HL-60/S4 (cell line): ENCODE measurements around the gene CNTN1.

ENCODE experiments used
- in situ Hi-C: fragments of 300-500 bp; cut with MboI; formaldehyde crosslinking; loops from 2 replicates; pipeline ENCODE4 v1.14.3; 2022; ENCODE audit warnings: low sequenced_read_pairs

Gene CNTN1

DNA sequence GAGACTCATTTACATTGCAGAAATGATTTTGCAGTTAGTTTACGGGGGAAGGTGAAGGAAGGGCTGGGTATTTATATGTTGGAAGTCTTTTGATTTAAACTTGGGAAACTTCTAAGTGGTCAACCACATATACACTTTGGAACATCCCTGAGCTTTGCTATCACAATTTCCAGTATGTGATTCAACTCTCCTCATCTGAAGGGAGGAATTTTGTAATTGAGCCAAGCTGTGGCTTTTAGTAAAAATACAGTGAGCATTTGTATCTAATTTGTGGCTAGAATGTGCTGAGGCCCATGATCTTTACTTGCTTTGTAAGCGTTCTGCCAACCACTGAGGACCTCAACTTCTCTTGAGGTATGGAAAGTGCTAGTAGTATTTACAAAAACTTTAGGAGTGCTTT, 260.8 kb downstream of the CNTN1 start:
- in situ Hi-C loops, result no loop called here

DNA sequence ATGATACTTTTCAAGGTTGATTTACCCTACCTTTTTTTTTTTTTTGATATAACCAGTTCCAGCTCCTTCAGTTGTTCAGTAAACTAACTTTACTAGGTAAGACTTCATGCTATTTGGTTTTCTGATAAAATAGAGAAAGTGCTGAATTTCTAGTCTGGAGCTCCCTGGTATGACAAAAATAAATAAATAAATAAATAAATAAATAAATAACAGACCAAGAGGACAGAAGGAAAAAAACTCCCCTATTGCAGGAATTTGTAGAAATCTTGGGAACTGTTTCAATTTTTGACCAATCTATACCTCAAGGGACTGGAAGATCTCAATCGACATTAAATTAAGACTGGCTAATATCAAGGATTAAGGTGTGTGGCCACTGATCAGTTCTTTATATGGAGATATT, 265.2 kb downstream of the CNTN1 start:
- in situ Hi-C loops, result no loop called here

- in situ Hi-C loops, result no loop called here
Measured at GRCh38 chr12:40959041-40959440, 266.8 kb downstream of the CNTN1 start.

- in situ Hi-C loops, result no loop called here
Measured at GRCh38 chr12:40963751-40964150, 271.5 kb downstream of the CNTN1 start.

DNA sequence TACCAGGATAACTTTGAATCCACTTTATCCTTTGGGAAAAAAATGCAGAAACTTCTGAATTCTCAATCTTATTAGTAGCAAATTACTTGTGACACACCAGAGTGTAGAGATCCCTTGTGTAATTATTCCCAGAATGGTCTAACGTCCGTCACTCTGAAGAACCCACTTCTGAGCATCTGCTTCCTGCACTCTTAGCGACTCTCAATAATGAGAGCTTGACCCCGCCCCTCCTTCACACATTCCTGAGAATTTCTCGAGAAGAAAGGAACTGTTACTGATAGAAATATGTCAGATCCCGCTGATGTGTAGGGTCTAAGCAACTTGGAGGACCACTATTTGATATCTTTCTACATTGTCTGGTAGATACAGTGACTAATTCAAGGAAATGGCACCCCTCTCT, 277.6 kb downstream of the CNTN1 start:
- in situ Hi-C loops, result no loop called here

DNA sequence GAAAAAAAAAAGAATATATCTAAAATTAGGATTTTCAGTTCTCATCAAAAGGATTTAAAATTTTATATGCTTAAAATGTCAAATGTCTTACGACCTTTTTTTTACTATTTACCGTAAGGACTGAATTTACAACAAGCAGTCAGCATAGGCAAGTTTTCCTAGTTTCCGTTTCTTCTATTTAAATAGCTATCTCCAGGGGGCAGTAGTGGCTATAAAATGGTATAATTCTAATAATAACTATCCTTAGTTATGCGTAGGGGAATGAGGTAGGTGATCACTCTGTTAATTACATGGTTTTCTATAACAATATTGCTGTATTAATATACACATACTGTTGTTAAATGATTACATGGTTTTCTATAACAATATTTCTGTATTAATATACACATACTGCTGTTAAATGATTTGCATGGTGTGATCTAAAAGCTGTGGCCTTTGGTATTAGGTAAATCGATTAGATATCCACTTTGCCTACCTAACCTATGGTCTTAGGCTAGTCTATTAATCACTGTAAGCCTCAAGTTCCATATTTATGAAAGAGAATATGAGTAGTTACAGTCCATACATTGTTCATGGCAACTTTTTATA, 278.2 kb downstream of the CNTN1 start:
- in situ Hi-C loops, result no loop called here

DNA sequence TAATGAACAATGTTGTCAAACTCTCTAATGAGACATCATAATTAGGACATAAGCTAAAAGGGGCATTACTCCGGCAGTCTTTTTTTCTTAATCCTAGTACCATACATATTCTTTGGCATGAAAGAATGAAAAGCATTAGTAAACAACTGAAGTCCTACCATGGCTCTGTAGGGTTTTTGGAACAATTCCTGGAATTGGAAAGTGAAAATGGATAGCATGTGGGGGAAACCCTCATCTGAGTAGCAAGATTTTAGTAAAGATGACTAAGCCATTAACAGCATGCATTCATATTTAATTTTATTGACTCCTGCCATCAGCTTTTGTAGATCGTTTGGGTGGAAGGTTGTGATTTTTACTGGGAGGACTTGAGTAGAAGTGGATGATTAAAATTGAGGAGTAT, 279.7 kb downstream of the CNTN1 start:
- in situ Hi-C loops, result no loop called here

DNA sequence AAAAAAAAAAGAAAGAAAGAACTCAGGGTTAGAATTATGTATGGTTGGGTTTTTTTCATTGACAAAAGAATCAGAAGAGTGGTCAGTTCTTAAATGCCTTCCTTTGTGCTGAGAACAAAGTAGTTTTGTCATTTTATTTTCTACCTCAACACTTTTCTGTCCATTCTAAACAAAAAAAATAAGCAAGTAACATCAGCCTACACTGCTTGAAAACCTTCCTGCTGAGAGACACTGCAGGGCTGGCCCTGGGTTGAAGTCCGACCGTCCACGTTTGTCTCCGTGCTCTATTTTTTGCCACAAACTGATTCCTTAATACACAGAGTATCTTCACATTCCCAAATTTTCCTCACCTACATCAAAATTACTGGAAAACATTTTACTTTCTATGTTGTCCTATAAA, 284.3 kb downstream of the CNTN1 start:
- in situ Hi-C loops, result no loop called here

DNA sequence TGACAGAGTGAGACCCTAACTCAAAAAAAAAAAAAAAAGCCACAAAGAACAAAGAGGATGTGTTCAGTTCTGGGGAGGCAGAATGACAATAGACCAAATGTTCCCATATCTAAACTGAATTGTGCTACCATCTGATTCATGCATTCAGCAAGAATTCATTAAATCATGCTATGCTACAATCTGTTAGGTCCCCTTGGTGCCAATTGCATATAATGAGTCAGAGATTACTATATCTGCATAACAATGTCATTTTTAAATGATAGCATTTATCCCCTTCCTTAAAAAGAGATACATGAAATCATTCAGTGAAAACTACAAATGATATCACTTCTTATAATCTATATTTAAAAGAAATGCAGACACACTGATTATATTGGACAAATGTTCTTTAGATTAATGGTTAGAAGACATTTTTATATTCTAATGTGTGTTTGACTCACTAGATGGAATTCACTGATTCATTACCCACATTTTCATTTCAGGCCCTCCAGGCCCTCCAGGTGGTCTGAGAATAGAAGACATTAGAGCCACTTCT, 288.3 kb downstream of the CNTN1 start:
- in situ Hi-C loops, result no loop called here

DNA sequence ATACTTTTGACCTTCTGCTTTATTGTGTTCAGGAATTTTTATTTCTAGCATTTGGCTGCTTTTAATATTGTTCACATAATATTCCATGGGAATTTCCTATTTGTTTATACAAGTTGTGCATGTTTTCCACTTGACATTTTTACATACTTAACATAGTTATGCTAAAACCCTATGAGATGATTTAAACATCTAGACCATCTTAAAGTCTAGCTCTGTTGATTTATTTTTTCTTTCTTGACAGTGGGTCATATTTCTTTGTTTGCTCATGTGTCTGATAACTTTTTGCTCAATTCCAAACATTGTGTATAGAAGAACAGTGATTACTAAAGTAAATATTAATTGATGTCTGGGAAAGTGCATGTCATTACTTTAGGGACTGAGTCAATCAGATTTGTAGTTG, 293.8 kb downstream of the CNTN1 start:
- in situ Hi-C loops, result no loop called here

- in situ Hi-C loops, result no loop called here
Measured at GRCh38 chr12:40988355-40988754, 296.1 kb downstream of the CNTN1 start.

DNA sequence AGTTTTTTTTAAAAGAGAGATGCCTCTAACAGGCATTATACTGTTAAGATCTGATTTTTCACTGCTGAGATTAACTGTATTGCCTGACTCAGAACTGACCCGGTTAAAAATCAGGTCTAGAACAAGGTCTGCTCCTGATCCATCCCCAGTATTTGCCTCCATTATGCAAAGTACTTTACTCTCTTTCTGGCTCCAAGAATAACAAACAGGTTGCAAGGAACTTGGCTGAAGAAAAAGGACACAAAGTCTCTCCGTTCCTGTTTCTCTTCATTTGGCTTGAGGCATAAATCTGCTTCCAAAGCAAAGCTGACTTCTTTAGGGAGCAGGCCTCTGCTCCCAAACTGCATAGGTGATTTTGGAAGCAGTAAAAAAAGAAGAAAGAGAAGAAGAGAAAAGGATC, 296.6 kb downstream of the CNTN1 start:
- in situ Hi-C loops, result no loop called here

DNA sequence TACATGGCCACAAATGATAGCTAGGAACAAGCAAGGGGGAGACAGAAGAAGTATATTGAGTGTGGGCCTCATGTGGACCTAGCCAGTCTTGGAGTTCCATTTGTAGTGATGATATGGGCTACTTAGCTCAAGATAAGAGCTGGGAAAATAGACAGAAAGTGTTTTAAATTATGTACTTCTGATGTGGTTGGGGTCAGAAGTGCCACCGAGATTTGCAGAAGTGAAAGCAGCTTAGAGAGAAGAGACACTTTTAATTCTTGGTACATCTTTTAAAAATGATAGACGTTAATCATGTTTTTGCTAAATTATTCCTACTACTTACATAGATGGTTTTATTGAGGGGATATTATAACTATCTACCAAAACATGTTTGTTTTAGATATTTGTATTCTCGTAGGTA, 297.5 kb downstream of the CNTN1 start:
- in situ Hi-C loops, result no loop called here

DNA sequence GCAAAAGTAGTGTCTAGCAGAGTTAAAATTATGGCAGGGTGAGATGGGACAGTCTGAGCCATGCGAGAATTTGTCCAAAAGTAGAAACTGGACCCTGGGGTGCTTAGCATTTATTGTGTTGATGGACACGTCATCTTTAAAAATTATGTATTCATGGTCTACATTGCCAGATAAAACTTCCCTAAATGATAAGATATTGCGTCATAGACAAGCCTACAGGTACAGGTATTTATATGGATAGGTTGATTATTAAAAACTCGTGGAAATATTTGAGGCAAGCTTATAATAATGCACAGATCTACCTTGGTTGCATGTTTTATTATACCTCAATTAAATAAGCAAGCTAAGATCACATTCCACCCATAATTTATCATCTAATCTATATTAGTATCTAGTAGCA, 299.9 kb downstream of the CNTN1 start:
- in situ Hi-C loops, result no loop called here

DNA sequence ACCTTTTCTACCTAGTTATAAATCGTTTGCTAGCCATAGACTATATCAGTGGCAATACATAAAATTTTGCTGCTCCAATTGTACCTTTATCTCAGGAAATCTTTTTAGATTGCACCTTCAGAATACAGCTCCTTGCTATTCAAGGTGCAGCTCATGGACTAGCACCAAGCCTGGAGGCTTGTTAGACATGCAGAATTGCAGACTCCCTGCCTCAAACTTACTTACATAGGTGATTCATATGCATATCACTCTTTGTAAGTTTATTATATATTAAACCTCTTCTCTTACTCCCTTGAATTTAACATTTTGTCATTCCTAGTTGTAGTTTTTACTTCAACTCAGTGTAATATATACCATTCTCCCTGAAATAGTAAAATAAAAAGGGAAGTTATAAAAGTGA, 300.4 kb downstream of the CNTN1 start:
- in situ Hi-C loops, result no loop called here

GRCh38 chr12:40993158-40993557, 300.9 kb downstream of the CNTN1 start:
- in situ Hi-C loops, result no loop called here

GRCh38 chr12:40996091-40996490, 303.9 kb downstream of the CNTN1 start:
- in situ Hi-C loops, result no loop called here

- in situ Hi-C loops, result no loop called here
Measured at GRCh38 chr12:40999210-40999609, 307.0 kb downstream of the CNTN1 start.

GRCh38 chr12:41008472-41008871, 316.2 kb downstream of the CNTN1 start:
- in situ Hi-C loops, result no loop called here

- in situ Hi-C loops, result no loop called here
Measured at GRCh38 chr12:41011939-41012338, 319.7 kb downstream of the CNTN1 start.

GRCh38 chr12:41013881-41014642, 321.8 kb downstream of the CNTN1 start:
- in situ Hi-C loops, result no loop called here

GRCh38 chr12:41014643-41015020, 322.4 kb downstream of the CNTN1 start:
- in situ Hi-C loops, result no loop called here

DNA sequence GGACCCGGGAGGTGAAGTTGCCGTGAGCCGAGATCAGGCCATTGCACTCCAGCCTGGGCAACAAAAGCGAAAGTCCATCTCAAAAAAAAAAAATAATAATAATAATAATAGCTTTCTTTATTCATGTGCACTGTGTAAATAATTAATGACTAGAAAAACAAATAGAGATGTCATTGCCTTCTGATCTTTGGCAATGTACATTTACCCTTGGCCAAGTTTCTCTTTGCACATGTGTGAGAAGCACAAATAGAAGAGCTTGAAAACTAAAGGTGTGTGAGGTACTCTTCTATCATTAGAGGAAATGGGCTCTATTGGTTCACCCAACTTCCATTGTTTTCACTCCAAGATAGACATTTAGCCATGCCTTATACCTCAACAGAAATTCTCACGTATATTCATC, 325.8 kb downstream of the CNTN1 start:
- in situ Hi-C loops, result no loop called here
